ENCODE data around the gene FARS2.

The FARS2 gene

GRCh38 chr6:5580736-5581581 is 319.6 kb downstream of the FARS2 start:
- no peak for DNase-seq (ENCODE audit: low read depth in 2 of 2)

- DNase-seq (ENCODE audit: low read depth in 2 of 2) = no peak
Observed at GRCh38 chr6:5582762-5583161, 321.4 kb downstream of the FARS2 start.

GRCh38 chr6:5583528-5583927 is 322.2 kb downstream of the FARS2 start:
- DNase-seq (ENCODE audit: low read depth in 2 of 2) = no peak

DNA sequence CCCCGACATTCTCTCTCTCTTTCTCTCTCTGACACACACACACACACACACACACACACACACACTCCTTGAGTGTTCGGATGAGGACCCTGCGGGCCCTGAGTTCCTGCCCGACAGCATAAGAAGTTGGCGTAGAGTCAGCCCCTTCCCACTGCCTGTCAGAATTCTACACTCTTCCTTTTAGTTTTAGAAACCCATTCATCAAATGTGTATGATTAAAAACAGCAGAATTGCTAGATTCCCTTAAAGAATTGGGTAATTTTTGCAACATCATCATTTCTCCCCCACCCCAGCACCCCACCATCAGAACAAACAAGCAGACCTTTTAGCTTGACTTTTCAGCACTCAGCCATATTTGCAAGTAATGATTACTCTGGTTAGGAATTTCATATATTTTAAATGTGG is 322.8 kb downstream of the FARS2 start:
- DNase-seq (ENCODE audit: low read depth in 2 of 2) = no peak

DNA sequence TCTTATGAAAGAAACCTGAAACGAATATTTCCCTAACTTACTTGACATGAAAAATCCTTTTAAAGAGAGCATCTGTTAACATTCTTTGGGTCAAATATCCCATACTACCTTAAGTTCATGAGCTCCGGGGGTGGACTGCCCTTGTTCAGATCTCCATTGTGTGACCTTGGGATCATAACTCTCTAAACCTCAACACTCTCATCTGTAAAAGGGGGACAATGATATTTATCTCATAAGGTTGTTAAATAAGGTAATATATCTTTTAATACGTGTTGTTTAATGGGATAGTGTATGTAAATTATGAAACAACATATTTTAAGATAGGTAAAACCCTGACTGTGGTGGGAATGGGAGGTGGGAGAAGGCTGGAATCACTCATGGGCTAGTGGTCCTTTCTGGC is 326.3 kb downstream of the FARS2 start:
- no peak for DNase-seq (ENCODE audit: low read depth in 2 of 2)

GRCh38 chr6:5589422-5590141 is 328.3 kb downstream of the FARS2 start:
- no peak for DNase-seq (ENCODE audit: low read depth in 2 of 2)

- no peak for DNase-seq (ENCODE audit: low read depth in 2 of 2)
Observed at GRCh38 chr6:5590187-5590586, 328.9 kb downstream of the FARS2 start.

DNA sequence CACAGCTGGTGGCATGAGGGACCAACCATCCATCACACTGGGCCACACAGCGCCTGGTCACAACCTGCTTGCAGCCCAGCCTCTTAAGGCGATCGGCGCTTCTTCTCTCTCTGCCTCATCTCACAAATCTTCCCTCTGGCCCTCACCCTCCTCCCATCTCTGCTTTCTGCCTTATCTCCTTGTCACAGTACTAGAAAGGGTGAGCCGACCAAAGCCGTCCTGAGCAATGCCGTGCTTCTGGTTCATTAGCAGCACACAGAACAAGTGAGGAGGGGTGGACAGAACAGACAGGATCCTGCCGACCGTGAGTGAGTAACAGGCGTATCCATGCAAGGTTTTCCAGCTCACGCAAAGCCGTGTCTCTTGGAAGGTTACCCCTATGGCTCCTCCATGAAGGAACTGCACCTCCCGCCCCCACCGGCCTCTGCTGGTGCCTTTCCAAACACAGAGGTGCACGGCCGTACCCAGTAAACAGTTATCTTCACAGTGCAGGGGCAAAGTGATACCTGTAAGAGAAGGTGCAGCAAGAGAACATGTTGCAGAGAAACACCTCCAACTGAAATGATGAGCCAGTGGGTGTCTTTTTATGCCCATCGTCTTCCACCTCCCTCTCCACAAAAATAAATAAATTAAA is 331.7 kb downstream of the FARS2 start:
- DNase-seq (ENCODE audit: low read depth in 2 of 2) = no peak

DNA sequence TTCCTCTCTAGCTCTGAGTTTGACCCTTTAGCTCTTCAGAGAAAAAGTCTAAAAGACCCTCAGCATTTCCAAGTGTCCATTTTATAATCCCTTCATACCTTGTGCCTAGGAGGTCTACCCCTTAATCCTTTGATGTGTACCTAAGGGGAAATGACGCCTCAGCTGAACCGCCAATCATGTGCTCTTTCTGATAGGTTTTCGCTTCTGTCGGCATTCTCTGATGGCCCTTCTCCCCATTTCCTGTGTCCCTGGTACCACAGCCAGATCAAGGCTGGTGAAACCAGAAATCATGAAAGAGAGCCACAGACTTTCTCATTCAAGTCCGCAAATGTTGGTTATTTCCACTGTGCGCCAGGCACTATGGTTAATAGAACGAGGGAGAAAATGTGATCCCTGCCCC is 333.9 kb downstream of the FARS2 start:
- DNase-seq (ENCODE audit: low read depth in 2 of 2) = no peak

DNA sequence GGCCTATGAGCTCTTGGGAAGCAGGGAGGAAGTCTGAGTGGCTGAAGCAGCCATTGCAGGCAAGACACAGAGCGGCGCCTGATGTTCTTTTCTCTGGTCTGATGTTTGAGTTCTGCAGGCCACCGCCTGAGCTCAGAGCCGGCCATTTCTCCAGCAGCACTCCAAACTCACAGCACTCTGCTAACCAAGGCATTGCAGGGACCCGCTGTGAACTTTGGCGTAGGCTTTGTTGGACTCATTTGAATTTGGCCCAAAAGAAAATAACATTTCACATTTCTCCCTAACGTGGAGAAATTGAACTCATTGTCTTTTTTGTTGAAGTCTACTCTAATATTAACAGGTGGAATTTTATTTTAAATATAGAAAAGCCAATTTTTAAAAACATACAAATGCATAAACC is 336.1 kb downstream of the FARS2 start:
- DNase-seq (ENCODE audit: low read depth in 2 of 2) = no peak

DNA sequence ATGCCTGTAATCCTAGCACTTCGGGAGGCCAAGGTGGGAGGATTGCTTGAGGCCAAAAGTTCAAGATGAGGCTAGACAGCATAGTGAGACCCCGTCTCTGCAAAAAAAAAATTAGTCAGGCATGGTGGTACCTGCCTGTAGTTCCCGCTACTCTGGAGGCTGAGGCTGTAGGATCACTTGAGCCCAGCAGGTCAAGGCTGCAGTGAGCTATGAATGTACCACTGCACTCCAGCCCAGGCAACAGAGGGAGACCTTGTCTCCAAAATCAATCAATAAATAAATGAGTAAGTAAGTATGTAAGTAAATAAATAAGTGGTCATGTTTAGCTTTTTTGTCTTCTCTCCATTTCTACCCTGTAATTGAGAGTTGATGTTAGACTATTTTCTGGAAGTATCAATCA is 336.8 kb downstream of the FARS2 start:
- no peak for DNase-seq (ENCODE audit: low read depth in 2 of 2)

GRCh38 chr6:5599127-5599526 is 337.8 kb downstream of the FARS2 start:
- DNase-seq (ENCODE audit: low read depth in 2 of 2) = no peak

DNA sequence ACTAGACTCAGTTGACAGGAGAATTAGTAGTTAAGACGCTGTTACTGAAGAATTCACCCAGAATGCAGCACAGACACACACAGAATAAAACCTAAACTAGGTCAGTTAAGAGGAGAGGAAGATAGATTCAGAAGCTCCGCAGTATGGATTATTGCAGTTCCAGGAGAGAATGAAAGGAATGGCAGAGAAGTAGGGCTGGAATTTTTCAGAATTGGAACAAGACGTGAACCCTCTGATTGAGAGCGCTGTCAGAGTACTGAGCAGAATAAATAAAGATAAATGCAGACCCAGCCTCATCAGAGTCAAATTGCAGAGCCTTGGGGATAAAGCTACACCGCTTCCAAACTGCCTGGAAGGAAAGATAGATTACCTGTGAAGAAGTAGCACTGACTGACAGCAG is 344.6 kb downstream of the FARS2 start:
- DNase-seq (ENCODE audit: low read depth in 2 of 2) = no peak

- no peak for DNase-seq (ENCODE audit: low read depth in 2 of 2)
Observed at GRCh38 chr6:5606546-5606945, 345.2 kb downstream of the FARS2 start.

DNA sequence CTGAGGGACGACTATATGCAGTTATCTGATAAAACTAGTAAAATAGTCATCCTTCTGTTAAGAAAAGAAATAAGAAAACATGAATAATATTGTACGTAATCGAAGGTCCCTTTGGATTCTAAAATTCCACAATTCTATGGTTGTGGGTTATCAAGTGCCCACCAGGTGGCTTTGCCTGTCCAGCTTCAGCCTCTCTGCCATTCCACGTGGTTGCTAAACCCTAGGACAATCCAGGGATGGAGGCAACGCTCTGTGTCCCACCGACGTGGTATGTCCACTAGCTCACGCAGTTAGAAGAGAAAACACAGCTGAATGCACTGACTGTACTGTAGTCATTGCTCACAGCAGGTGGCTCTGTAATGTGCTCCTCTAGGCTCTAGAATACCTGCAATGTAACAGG is 349.3 kb downstream of the FARS2 start:
- DNase-seq (ENCODE audit: low read depth in 2 of 2) = no peak

DNA sequence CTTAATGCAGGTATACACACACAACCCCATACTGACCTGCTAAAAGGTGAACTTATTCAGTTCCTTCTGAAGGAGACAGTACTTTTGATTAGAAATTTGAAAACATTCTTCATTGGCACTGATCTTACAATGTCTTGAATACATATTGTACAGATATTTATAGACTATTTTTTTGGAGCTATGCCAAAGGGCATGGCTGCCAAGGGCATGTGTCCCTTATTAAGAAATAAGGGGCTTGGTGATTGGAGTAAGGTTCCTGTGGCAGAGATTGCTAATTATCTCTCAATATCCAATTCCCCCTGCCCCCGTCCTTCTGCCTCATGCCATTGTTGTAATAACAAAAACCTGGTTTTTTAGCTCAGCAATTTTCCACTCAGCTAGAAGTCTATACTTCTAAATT is 355.9 kb downstream of the FARS2 start:
- no peak for DNase-seq (ENCODE audit: low read depth in 2 of 2)

DNA sequence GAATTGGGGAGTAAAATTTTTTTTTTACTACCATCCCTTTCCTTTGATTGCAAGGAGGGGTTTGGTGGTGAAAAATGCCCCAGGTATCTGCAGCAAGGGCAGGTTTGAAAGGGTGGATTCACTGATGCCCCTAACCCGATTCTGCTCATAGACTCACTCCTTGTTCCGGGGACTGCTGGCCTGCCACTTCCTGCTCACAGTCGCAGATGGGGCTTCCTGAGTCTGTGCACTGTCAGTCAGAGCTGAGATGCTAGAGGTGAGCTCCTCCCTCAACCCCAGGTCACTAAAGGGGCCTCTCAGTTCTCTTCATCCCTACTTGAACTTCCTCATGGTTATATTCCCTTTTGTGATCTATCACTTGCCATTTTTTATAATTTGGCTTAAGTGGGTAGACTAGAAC is 357.9 kb downstream of the FARS2 start:
- no peak for DNase-seq (ENCODE audit: low read depth in 2 of 2)

DNA sequence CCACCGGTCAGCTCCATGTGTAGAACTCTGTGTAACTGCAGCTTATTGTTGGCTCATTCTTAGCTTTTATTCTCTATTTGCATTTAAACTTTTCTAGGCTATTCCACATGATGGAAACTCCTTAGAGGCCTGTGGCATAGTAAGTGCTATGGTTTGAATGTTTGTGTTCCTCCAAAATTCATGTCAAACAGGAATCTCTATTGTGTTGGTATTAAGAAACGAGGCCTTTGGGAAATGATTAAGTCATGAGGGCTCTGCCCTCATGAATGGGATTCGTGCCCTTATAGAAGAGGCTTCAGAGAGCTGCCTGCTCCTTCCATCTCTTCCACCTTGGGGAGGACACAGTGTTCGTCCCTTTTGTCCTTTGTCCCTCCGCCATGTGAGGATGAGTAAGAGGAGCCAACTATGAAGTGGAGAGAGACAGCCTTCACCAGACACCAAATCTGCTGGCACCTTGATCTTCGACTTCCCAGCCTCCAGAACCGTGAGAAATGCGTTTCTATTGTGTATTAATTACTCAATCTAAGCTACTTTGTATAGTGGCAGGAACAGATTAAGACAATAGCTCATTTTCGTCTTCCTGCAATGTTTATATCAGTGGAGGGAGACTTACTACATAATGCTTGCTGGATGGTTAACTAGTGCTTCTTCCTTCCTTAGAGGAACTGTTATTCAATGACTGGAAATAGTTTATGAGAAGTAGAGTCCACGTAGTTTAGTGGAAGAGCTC is 361.1 kb downstream of the FARS2 start:
- DNase-seq (ENCODE audit: low read depth in 2 of 2) = no peak

DNA sequence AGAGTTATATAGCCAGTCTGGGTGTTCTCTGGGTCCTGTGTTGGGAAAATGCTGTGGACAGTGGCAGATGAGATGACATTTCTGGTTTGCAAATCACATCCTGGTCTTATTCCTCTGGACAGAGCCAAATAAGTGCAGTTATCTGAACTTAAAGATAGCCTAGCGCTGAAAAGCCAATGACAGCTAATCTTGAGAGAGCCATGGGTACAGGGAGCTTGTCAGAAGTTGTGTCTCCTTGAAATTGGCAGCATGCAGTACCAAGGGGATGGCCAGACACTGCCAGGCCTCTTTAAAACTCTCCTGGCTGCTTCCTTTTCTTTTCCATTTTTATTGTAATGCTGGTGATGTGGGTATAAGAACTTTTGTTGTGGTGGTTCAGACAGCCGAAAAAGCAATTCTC is 362.5 kb downstream of the FARS2 start:
- no peak for DNase-seq (ENCODE audit: low read depth in 2 of 2)

DNA sequence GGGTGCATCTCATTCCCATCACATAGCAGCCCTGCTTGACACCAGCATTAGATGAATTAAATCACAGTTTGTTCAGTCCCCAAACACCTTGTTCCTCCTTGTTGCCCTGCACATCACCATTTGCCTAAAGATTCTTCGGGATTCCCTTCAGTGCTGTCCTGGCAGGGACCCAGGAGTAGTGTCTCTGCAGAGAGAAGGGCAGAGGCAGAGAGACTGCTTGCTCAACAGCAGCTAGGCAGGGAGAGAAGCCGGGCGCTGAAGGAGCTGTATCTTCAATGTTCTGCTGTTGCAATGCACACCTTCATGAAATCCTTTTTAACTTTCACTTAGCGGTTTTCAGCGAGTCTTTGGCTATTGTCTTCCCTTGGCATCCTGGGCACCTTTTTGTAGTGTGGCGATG is 362.9 kb downstream of the FARS2 start:
- no peak for DNase-seq (ENCODE audit: low read depth in 2 of 2)

DNA sequence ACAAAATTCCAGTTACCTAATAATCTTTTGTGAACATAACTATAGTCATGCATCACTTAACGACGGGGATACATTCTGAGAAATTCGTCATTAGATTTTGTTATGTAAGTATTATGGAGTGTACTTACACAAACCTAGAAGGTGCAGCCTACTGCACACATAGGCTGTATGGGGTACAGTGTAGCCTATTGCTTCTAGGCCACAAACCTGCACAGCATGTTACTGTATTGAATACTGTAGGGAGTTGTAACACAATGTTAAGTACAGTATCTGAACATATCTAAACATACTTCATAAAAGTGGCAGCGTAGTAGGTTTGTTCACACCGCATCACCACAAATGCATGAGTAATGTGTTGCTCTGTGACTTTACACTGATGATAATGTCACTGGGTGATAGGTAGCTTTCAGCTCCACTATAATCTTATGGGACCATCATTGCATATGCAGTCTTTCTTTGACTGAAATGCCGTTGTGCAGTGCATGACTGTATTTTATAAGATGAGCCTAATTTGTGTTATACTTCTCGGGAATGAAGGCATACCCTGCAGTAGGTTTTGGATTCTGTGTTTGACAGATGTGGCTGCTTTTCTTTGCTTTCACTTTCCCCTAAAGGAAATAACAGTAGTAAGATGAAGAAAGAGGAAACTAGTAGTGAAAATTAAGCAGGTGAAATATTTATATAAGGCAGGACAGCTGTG is 365.6 kb downstream of the FARS2 start:
- DNase-seq (ENCODE audit: low read depth in 2 of 2) = no peak

DNA sequence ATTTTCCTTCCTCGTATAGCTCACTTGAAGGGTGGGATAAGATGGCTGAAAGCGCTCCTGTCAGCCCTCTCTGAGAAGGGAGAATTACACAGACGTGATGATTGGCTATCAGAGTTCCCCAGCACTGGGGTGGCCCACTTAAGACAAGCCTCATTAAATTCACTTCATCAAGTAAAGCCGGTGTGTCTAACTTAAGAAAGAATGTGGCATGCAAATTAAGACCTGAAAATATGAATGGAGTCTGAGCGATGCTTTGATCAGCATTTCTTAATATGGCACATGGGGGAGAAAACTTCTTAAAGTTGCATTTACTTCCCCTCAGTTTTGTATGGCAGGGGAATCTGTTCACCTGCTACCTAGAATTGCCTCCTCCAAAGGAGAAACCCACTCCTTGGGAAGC is 369.3 kb downstream of the FARS2 start:
- DNase-seq (ENCODE audit: low read depth in 2 of 2) = no peak
